Stimulated activated CD8-positive, alpha-beta memory T cell treated with anti-CD3 and anti-CD28 coated beads, Interleukin-7, amount 100 ng/mL, for 4 hours (primary cell): Measurements from ENCODE around the gene MBP.
A peak's percentile ranks its signal among the peaks of the same experiment; 100 is the strongest.

Source experiments
- DNase-seq, 2 donors: peaks; one replicate each; pipeline ENCODE4 v3.0.0-alpha.2; 2020; ENCODE audit warnings: low read depth in 2 of 2

The MBP gene

DNA sequence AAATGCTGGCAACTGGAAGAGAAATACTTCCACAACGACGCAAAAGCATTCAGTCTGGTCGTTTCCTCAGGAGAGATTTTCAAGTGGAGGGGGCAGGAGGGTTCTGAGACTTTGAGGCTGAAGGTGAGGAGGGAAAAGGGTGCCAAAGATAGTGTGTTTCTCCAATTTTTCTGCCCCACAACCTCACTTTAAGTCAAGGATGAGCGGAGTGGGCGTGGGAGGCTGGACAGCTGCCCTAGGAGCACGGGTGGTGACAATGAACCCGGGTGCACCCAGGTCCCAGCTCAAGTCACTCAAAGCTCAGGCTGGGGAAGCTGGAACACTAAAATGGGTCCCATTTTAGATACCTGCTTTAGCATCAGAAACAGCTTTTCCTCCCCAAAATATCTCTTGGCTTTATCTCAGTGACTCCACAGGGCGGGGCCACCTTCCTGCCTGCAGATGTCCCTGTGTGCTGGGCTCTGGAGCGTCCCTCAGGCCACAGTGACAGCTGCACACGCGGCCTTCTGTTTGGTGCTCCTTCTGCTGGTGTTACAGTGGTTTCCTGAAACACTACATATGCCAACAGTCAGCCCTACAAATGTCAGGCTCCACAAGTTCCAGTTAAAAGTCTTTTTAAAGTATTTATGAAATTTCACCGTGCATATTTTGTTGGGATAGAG lies 1.4 kb upstream of the MBP start:
- DNase-seq, result no peak

DNA sequence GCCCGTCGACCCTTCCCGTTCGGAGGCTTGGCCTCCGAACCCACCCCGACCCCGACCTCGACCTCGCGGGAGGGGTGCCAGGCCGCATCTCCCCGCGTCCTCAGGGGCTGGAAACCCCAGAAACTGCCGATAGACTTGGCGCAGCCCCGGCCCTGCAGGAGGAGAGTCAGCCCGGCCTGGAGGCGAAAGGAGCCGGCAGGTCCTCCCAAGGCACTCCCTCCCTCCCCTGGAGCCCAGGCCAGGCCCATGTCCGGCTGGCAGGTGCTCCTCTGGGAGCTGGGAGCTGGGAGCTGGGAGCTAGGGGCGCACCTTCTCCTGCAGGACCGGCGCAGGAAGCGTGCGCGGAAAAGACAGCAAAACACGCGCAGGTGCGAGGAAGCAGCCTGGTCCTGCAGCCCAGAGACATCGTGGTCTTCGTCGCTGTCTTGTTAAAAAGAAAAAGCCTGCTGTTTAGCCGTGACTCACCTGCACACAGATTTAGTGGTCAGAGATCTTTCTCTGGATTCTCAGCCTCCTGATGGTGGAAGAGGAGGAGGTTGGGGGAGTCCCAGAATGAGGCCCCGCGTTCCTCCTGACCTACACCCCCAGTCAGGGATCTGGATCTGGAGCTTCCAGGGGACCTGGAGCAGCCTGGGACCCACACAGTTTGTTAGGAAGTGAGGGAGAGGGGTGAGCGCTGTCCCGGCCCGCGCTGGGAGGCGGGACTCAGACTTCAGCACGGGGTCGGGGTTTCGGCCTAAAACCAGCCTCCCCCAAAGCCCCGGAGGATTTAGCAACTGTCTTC lies 660 bp upstream of the MBP start:
- no peak for DNase-seq

DNA sequence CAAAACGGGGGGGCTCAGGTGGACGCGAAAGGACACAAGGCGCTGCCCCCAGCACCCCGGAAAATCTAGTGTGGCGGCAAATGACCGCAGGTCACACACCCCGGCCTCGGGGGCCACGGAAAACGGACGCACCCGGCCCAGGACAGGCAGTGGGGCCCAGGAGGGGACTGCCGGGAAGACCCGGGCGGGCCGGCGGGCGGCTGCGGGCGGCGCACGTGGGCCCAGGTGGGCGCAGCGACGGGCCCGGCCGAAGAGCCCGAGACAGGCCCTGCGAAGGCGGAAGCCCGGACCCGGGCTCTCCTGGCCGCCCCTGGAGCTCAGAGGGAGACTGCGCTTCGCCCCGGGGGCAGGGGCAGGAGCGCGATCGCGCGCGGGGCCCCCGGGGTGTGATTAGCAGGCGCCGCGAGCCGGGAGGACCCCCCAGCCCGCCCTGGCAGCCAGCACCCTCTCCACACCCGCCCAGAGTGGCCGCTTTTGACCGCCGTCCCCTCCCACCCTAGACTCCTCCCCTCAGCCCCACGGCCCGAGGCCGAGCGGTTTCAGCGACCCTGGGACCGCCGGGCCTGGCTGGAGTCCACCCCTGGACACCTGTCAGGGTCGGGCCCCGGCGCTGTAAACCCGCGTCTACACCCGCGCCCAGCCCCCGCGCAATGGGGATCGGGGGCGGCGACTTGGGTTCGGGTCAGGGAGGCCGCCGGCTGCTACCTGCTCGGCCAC lies 773 bp downstream of the MBP start:
- no peak for DNase-seq

DNA sequence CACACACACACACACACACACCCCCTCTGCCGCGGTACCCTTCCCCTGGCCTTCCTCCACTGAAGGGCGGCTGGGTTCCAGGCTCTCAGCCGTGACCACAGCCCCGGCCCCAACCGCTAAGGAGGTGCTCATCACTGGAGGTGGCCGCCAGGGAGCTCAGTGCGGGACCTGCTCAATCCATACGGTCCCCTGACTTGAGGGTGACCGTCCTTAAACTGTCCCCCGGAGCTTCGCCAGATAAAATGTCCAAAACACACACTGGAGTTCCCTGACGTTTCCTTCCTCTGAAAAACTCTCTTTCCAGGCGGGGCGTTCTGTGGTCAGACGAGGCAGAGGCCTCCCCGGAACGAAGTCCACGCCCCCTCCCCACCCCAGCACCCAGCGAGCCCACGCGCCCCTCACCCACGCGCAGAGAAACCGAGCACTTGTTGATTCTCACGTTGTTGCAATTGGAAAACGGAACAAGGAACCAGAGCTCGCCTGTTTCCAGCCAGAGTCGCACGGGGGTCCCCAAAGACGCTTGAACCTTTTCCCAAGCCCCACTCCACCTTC lies 1.4 kb downstream of the MBP start:
- DNase-seq, result peak; percentile 62

DNA sequence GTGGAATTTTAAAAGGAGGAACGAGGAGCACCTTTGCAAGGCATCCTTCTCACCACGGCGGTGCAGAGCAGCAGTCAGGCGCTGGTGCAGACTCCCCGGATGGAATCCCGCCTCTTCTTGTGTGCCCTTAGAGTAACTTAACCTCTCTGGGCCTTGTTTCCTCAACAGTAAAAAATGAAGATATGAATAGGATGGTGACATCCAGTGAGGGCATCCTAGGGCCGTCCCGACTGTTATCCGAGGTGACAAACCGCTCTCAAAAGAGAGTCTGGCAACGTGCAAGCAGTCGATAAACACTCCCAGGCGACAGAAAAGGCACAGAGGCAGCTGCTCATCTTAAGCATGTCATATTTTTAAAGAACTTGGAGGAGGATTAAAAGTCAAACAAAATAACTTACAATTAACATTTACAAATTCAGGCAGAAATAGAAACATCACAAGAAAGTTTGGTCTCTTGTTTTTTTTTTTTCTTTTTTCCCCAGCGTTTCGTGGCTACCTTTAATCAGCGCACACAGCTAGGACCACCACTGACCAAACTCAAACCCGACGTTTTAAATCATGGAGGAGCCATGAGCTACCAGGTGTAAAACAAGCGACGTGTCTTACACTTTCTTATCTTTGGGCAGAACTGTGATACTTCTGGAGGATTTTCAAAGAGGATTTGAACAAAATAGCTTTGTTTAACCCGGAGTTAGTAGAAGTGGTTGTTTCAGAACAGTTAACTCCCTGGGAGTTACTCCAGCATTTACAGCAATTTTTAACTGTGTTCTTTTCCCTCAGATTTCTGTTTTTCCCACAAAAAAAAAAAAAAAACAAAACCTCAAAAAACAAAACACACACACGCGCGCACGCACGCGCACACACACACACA lies 2.1 kb downstream of the MBP start:
- DNase-seq, result no peak

DNA sequence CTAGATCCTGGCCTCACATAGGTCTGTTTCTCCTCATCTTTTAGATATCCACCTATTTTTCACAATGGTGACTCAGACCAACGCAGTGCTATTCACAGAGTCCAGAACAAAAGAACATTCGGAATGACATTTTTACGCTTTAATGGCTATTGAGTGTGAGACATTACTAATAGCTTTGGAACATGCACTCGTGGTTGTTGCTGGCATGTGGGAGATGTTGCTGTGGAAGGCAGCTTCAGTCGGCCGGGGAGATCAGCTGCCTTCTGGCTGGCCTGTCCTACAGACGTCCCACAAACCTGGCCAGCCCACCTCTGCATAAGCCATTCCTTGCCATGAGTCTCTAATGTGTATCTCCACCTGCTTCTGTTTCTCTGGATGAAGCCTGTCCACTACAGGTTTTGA lies 3.4 kb downstream of the MBP start:
- no peak for DNase-seq

DNA sequence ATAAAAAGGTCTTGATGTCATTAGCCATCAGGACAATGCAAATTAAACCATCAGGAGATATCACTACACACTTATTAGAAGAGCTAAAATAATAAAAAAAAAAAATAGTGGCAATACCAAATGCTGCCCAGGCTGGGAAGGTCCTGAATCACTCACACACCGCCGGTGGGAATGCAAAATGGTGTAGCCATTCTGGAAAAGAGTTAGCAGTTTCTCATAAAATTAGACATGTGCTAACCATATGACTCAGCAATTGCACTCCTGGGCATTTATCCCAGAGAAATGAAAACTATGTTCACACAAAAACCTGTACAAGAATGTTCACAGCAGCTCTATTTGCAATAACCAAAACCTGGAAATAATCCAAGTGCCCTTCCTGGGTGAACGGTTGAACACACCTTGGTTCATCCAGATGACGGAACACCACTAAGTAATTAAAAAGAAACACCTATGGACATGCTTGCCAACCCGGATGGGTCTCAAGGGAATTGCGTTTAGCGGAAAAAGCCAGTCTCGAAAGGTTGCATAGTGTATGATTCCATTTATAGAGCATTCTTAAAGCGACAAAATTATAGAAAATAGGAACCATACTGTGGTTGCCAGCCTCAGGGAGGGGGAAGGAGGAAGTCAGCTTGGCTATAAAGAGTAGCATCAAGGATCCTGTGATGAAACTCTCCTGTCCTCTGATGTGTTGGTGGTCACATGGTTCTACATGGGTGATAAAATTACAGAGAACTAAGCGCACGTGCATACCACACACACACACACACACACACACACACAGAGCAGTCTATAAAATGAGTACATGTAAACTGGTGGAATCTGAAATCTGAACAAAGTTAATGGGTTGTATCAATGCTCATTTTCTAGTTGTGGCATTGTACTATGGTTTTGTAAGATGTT lies 4.6 kb downstream of the MBP start:
- no peak for DNase-seq

DNA sequence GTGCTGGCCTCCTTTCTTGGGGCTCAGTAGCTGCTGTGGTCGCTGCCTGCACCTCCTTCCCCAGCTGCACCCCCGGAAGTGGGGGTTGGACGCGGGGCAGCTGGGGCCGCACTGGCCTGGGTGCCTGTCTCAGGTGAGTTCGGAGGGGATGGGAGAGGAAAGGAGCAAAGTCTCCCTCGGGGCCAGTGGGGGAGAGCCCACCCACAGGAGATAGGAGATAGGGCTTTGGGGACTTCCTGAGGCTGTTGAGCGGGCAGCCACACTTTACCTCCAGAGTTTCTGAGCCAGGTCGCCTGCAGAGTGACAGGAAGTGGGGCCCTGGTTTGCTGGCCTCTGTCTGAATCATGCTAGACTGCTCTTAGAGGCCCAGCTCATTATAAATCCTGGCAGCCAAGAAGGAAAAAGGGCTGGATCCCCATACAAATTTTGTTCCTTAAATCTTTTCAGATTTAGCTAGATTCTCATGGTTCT lies 8.1 kb downstream of the MBP start:
- no peak for DNase-seq

DNA sequence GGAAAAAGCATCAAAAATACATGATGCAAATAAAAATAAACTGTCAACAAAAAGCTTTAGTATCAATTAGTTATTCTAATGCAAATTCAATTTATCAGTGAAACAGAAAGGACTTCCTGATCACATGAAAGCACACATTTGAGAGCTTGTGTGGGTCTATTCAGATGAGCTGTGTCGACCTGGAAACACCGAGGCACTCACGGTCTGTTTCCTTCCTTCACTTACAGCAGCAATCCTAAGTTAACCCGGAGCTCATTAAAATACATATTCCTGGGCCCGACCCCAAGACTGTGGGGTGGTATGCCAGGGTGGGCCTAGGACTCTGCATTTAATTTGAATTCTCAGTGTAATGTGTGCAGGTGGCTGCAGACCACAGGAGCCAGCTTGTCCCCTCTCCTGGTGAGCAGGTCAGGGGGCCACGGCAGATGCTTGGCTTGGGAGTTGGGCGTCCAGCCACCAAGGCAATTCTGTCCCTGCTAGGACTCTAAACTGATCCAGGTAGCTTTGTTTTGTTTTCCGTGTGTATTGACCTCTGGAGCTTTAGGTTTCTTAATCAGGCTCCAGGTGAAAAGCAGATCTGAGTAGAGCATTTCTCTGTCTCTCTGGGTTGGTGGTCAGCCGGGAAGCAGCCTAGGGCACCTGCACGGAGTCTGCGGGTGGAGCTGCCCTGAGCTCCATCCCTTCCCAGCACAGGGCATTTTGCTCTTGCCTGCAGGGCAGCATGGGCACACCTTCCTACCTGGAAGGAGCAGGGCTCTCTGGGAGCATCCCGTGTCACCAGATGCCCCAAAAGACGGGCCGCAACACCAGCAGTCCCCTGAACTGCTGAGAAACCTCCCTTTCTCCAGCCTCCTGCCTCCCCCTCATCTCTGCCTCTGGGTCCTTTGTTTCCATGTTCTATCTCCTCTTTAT lies 9.0 kb downstream of the MBP start:
- DNase-seq, result no peak

DNA sequence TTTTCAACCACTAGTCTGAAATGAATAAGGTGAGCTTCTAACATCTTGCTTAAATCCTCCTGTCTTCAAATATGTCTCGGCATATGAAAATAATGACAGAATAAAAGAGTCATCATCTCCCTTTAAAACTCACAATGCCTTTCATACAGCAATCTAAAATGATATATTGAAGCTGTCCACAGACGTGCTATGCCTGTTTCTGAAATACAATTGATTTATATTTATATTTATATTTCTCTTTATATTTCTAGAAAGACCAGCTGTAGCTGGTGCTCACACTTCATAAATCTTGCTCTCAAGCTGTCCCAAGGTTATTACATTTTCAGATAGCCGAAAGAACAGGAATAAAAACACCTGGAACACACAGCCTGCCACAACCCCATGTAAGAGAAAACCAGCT lies 11.1 kb downstream of the MBP start:
- no peak for DNase-seq

DNA sequence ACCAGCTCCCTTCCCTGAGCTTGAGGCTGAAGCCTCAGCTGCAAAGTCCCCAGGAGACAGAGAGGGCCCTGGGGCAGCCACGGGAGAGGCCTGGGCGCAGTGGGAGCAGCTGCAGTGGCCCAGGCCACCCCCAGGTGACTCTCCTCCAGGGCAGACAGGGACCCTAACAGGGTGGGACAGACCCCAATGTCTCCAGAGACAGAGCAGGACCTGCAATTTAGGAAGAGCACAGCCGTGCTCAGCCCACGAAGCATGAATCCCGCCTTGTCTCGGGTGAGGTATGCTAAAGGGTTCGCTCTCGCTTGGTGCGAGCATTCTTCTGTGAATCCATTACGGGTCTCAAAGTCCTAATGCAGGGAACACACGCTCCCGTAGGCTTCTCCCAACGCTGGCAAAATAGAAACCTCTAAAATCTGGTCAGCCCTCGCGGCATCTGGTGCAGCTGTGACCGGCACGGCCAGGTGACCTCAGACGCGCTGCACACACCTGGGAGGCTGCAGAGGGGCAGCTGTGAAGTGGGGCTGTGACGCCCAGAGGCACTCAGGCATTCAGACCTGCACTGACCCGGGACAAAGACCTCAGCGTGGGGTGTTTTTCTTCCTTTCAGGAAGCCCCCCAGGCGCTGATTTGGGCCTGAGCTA lies 12.6 kb downstream of the MBP start:
- no peak for DNase-seq

DNA sequence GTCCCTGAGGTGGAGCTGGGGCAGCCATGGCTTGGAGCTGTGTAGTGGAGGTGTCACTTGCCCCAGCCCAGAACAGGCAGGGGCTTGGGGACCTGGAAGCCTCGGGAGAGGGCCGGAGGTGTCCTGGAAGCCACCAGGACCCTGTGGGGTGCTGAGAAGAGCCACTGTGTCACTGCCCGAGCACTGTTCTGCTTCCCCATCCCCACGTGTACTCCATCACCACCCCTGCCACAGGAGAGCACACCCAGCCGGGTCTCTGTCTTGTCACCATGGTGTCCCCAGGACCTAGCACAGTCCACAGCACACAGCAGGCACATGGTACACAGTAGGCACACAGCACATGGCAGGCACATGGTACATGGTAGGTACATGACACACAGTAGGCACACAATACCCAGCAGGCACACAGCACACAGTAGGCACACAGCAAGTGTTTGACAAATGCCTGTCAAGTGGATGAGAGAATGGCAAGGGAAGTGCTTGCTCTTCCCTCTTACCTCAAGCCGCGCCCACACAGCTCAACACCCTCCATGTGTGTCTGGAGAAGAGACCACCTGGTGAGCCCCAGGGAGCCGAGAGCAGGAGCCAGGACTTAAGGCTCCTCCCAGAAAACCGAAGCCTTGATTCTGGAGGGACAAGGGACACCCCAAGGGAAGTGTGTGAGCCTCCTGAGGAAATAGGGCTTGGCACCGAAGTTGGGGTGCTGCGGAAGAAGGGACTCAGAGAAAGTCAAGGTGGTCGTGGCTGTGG lies 13.3 kb downstream of the MBP start:
- no peak for DNase-seq

DNA sequence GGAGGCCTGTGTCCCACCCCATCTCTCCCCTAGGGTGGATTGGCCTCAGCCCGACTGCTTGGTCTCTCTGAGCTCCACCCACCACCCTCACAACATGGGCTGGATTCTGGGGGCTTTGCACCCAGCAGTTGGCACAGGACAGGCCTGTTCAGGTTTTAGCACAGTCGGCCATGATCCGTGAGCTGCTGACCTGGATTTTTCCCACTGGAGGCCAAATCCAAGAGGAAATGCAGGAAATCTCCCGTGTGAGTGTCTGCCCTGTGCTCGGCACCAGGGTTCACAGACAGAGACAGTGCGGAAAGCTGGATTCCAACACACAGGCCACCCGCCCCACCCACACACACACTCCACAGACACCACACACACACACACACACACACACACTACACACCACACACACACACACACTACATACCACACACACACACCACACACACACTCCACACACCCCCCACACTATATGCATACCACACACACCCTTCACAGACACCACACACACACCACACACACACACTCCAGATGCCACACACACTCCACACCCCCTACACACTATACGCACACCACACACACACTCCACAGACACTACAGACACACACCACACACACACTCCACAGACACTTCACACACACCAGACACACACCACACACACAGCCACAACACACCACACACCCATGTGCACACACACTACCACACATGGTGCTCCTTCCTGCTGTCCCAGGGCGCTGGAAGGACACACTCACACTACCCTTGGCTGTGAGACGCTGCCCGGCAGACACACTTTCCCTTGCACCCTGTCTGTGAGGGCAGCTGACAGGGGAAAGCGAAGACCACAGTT lies 14.1 kb downstream of the MBP start:
- no peak for DNase-seq

DNA sequence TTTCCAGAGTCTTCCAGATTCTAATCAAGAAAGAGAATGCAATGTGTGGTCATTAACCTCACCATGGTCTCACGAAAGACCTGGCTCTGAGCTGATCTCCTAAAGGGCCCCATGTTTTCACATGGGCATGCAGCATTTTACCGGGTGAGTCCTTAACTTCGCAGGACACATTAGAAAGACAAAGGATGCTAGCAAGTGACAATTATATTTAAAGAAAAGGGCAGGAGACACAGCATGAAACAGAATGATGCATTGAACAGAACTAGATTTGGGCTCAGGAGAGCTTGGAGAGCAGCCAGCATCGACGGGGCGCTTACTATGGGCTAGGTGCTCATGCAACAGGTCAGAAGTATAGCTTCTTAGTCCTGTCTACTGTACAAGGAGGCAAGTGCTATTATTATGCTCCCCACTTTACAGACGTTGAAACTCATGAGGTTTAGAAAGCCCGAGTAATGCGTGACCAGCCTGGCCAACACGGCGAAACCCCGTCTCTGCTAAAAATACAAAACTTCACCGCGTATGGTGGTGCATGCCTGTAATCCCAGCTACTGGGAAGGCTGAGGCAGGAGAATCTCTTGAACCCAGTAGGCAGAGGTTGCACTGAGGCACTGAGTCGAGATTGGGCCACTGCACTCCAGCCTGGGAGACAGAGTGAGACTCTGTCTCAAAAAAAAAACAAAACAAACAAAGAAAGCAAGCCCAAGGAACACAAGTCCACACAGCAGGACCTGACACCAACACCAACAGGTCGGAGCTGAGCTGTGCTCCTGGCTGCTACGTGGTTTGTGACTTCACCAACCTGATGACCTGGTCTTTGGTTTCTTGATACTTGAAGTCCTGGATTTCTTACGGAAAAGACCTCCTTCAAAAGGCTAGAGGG lies 16.1 kb downstream of the MBP start:
- no peak for DNase-seq

DNA sequence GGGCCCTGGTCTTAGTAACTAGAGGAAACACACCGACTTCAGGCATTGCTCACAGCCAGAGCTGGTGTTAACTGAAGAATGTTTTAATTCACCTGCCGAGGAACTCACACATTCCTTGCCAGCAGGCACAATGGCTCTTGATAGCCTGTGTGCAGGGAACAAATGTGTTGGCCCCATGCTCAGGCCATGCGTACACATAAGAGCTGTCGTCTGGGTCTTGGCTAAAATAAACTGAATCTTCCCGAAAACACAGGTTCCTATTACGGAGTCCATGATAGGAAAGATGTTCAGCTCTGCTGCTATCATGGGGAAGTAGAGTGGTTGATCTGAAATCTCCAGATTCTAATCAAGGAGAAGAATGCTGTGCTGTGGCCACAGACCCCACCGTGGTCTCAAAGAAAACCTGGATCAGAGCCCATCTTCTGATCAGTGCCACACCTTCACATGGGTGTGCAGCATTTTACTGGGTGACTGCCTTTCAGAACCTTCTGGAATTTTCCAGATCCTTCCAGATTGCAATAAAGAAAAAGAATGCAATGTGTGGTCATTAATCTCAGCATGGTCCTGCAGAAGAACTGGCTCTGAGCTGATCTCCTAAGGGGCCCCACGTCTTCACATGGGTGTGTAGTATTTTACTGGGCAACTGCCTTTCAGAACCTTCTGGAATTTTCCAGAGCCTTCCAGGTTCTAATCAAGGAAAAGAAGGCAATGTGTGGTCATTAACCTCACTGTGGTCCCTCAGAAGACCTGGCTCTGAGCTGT lies 17.2 kb downstream of the MBP start:
- DNase-seq, result no peak
